PC-3 (cell line): ENCODE results near the gene SOX6. TPM values are rescaled to one million over a fixed set of nuclear protein-coding genes. Genes with fewer than 3 reads are reported as not detected.

Experiments used
- ATAC-seq: fragments of 200-7000 bp; cut with Tn5 transposase; 2 replicates; pipeline ENCODE4 v1.9.1; 2020; ENCODE audit warnings: mild to moderate bottlenecking, moderate library complexity
- BruUV-seq: library from RNA; stranded (reverse); fragments of 400-500 nt; replicated peaks from 2 replicates; lab custom pipeline; 2021; lab: Mats Ljungman, UMichigan
- CTCF ChIA-PET: fragments of 300-600 bp; sonication (Branson Sonifier 250); formaldehyde crosslinking; loops from one replicate; lab custom pipeline; 2022; ENCODE audit warnings: antibody characterized with exemption; lab: Charles Lee
- POLR2A ChIA-PET: fragments of 300-600 bp; sonication (Branson Sonifier 250); formaldehyde crosslinking; loops from one replicate; lab custom pipeline; 2022; ENCODE audit warnings: antibody characterized with exemption; ENCODE audit not compliant: unreplicated experiment; lab: Charles Lee
- DNase-seq: peaks from one replicate; pipeline ENCODE4 v3.0.0-alpha.2; 2015
- H2AFZ ChIP-seq: fragments of 300-600 bp; sonication (generic); 2 replicates; pipeline ENCODE4 v1.6.0; 2016; ENCODE audit warnings: antibody characterized with exemption, low read length
- H3F3A ChIP-seq: fragments of 300-600 bp; sonication (generic); one replicate; pipeline ENCODE4 v1.6.0; 2017; ENCODE audit warnings: antibody characterized with exemption, low read length, control low read depth, mild to moderate bottlenecking; ENCODE audit not compliant: unreplicated experiment
- H3K27ac ChIP-seq: fragments of 300-600 bp; sonication (generic); 2 replicates; pipeline ENCODE4 v1.5.1; 2016; ENCODE audit warnings: mild to moderate bottlenecking, low read length
- H3K27me3 ChIP-seq: fragments of 300-600 bp; sonication (generic); 2 replicates; pipeline ENCODE4 v1.6.1; 2016; ENCODE audit warnings: low read length, mixed read lengths
- H3K36me3 ChIP-seq: fragments of 300-600 bp; sonication (generic); 2 replicates; pipeline ENCODE4 v1.6.1; 2016; ENCODE audit warnings: low read depth, mixed run types, low read length, mixed read lengths
- H3K4me1 ChIP-seq: fragments of 300-600 bp; sonication (generic); 2 replicates; pipeline ENCODE4 v1.5.1; 2016; ENCODE audit warnings: low read length; ENCODE audit not compliant: insufficient read depth
- H3K4me2 ChIP-seq: fragments of 300-600 bp; sonication (generic); 2 replicates; pipeline ENCODE4 v1.6.0; 2016; ENCODE audit warnings: low read length
- H3K4me3 ChIP-seq: fragments of 300-600 bp; sonication (generic); 2 replicates; pipeline ENCODE4 v1.5.1; 2016; ENCODE audit warnings: mild to moderate bottlenecking, low read length, mixed read lengths
- H3K79me2 ChIP-seq: fragments of 300-600 bp; sonication (generic); 2 replicates; pipeline ENCODE4 v1.6.1; 2017; ENCODE audit warnings: low read length, mixed read lengths
- H3K9ac ChIP-seq: fragments of 300-600 bp; sonication (generic); 2 replicates; pipeline ENCODE4 v1.6.0; 2016; ENCODE audit warnings: mild to moderate bottlenecking, low read length
- H3K9me2 ChIP-seq: fragments of 300-600 bp; sonication (generic); replicated peaks from 2 replicates; pipeline ENCODE4 v1.6.1; 2016; ENCODE audit warnings: mixed run types, low read length, mixed read lengths
- H3K9me3 ChIP-seq: fragments of 300-600 bp; sonication (generic); 2 replicates; pipeline ENCODE4 v1.6.1; 2016; ENCODE audit warnings: low read length, mixed read lengths
- H4K20me1 ChIP-seq: fragments of 300-600 bp; sonication (generic); 2 replicates; pipeline ENCODE4 v1.6.1; 2016; ENCODE audit warnings: low read length, mixed read lengths
- EZH2 ChIP-seq: fragments of 300-600 bp; sonication (generic); IDR thresholded peaks from one replicate; pipeline ENCODE4 v1.6.1; 2017; ENCODE audit warnings: antibody characterized with exemption, mild to moderate bottlenecking, low read length; ENCODE audit not compliant: unreplicated experiment
- EZH2phosphoT487 ChIP-seq: fragments of 300-600 bp; sonication (generic); IDR thresholded peaks from 2 replicates; pipeline ENCODE4 v1.6.1; 2018; ENCODE audit warnings: mild to moderate bottlenecking, antibody characterized with exemption, low read length, borderline replicate concordance
- intact Hi-C: fragments of 100-400 bp; cut with micrococcal nuclease; formaldehyde crosslinking; loops from 2 replicates; pipeline ENCODE4 v1.9.0; 2023
- total RNA-seq: library from RNA; depleted of rRNA; stranded (reverse); fragments of >200 nt; gene quantifications from 2 replicates; pipeline ENCODE4 v1.2.3, GENCODE V29; 2014
- TF ChIP-seq, protein P1 (sequence below): fragments of 300-600 bp; sonication (generic); conservative IDR thresholded peaks from 2 replicates; pipeline ENCODE4 v1.5.1; 2017; ENCODE audit warnings: antibody characterized with exemption, low read depth, mild to moderate bottlenecking, low read length

The SOX6 gene
- total RNA-seq, 1 experiment from 2014 or later: not detected

DNA sequence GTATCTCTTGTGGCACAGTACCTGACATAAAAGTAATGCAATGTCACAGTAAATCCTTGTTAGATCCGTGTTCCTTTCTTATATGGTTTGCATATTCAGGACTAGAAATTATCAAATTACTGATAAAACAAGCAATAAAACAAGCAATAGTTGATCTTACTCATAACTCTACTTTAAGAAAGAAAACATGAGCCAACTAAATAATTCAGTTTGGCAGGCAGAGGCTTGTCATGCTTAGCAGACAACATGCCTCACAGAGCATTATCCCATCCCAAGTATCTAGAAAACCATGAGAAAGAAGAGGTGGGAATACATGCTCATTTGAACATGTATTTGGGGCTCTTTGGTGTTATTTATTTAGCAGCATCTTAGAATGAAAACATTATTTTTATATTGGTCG is 241.9 kb downstream of the SOX6 start:
- BruUV-seq: no TSS peak
- Histone ChIP-seq H3K36me3 (no peaks in the 10 kb centered on the region), H3K4me3 (no peak overlapping the region), H3K9me2 (no peaks in the 10 kb centered on the region), H3K27ac (no peak overlapping the region), H3K9ac (no peak overlapping the region), H3F3A (no peaks in the 10 kb centered on the region), H3K4me1 (no peaks in the 10 kb centered on the region), H4K20me1 (no peaks in the 10 kb centered on the region), H3K79me2 (no peaks in the 10 kb centered on the region), H3K4me2 (no peak overlapping the region), H3K9me3 (no peaks in the 10 kb centered on the region), H2AFZ (no peak overlapping the region), H3K27me3 (no peaks in the 10 kb centered on the region)
- no peak for ATAC-seq
- TF ChIP-seq, protein P1, sequence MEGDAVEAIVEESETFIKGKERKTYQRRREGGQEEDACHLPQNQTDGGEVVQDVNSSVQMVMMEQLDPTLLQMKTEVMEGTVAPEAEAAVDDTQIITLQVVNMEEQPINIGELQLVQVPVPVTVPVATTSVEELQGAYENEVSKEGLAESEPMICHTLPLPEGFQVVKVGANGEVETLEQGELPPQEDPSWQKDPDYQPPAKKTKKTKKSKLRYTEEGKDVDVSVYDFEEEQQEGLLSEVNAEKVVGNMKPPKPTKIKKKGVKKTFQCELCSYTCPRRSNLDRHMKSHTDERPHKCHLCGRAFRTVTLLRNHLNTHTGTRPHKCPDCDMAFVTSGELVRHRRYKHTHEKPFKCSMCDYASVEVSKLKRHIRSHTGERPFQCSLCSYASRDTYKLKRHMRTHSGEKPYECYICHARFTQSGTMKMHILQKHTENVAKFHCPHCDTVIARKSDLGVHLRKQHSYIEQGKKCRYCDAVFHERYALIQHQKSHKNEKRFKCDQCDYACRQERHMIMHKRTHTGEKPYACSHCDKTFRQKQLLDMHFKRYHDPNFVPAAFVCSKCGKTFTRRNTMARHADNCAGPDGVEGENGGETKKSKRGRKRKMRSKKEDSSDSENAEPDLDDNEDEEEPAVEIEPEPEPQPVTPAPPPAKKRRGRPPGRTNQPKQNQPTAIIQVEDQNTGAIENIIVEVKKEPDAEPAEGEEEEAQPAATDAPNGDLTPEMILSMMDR: no peak
- TF ChIP-seq EZH2: no peak
- no peak for TF ChIP-seq EZH2phosphoT487
- POLR2A ChIA-PET: no interaction called here
- DNase-seq: no peak
- intact Hi-C loops: no loop called here
- CTCF ChIA-PET: no interaction called here

DNA sequence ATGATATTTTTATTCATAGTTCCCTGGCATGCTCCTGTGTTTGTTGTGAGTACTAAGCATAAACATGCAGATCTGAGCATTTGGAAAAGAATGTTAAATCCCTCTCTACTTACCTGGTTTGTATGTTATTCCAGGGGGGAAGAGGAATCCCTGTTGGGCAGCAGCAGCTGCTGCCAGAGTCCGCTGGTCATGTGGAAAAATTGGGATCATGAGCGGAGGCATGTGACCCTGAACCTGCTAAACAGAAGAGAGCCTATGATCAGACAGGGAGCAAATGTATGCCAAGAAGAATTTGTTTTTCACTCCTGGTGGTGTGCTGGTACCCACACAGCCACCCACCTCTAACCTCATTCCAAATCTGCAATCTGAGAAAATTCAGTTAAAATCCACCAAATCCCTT is 244.7 kb downstream of the SOX6 start:
- Histone ChIP-seq H3K79me2 (no peaks in the 10 kb centered on the region), H3K9me2 (no peaks in the 10 kb centered on the region), H2AFZ (no peak overlapping the region), H3K4me1 (no peaks in the 10 kb centered on the region), H3F3A (no peaks in the 10 kb centered on the region), H3K9ac (no peak overlapping the region), H3K4me2 (no peak overlapping the region), H3K9me3 (no peaks in the 10 kb centered on the region), H3K27ac (no peak overlapping the region), H3K36me3 (no peaks in the 10 kb centered on the region), H3K4me3 (no peak overlapping the region), H3K27me3 (no peaks in the 10 kb centered on the region), H4K20me1 (no peaks in the 10 kb centered on the region)
- TF ChIP-seq, protein P1: no peak
- TF ChIP-seq EZH2phosphoT487 (no peak), EZH2 (no peak)
- no TSS peak for BruUV-seq
- DNase-seq (no peak), ATAC-seq (no peak)
- intact Hi-C loops: no loop called here
- ChIA-PET CTCF (no interaction called here), POLR2A (interaction anchor here (0.6 kb wide), 1 partner anchor 1165 kb away, joined by 3 read pairs; no protein-coding TSS in a partner anchor)

DNA sequence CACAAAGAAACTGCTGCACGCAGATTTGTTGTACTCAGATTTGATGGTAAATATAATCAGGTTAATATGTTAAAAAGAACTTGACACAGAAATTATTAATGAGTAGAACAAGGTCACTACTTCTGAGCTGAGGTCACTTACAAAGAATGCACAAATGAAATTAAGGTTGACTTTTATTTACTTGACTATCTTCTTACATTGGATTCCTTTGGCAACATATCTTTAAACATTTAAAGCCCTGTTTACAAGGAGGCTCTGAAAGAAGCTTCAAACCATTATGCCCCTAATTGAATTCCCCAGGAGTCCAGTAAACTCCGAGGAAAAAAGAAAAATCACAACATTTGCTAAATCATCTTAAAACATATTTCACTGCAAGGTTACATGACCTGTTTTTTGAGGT is 245.5 kb downstream of the SOX6 start:
- DNase-seq: no peak
- ChIA-PET CTCF (no interaction called here), POLR2A (no interaction called here)
- no peak for TF ChIP-seq EZH2phosphoT487
- no peak for TF ChIP-seq EZH2
- TF ChIP-seq, protein P1: no peak
- H4K20me1 ChIP-seq: no peaks in the 10 kb centered on the region
- H3K79me2 ChIP-seq: no peaks in the 10 kb centered on the region
- H3K4me3 ChIP-seq: no peak overlapping the region
- no peaks in the 10 kb centered on the region for H3K9me3 ChIP-seq
- no TSS peak for BruUV-seq
- H2AFZ ChIP-seq: no peak overlapping the region
- ATAC-seq: no peak
- no peaks in the 10 kb centered on the region for H3K27me3 ChIP-seq
- intact Hi-C loops: no loop called here
- no peak overlapping the region for H3K9ac ChIP-seq
- no peak overlapping the region for H3K4me2 ChIP-seq
- no peak overlapping the region for H3K27ac ChIP-seq
- no peaks in the 10 kb centered on the region for H3K9me2 ChIP-seq
- H3K4me1 ChIP-seq: no peaks in the 10 kb centered on the region
- H3K36me3 ChIP-seq: no peaks in the 10 kb centered on the region
- H3F3A ChIP-seq: no peaks in the 10 kb centered on the region
